LNCaP clone FGC (cell line): ENCODE data around the gene DGKG.

ENCODE experiments used
- DNase-seq: peaks from one replicate; pipeline ENCODE4 v3.0.0-alpha.2; 2011; ENCODE audit warnings: low read depth
- H3K4me3 ChIP-seq: 2 replicates; pipeline ENCODE4 v1.5.1; 2011; ENCODE audit warnings: mild to moderate bottlenecking, low read depth, low read length, control low read depth
- CTCF ChIP-seq: IDR thresholded peaks from 2 replicates; pipeline ENCODE4 v1.5.1; 2012; ENCODE audit warnings: mild to moderate bottlenecking; ENCODE audit not compliant: control insufficient read depth, insufficient read depth; ENCODE audit errors: extremely low read depth

Gene DGKG

GRCh38 chr3:186192823-186193222 is 169.2 kb downstream of the DGKG start:
- DNase-seq, result no peak
- no peak for TF ChIP-seq CTCF
- no peak overlapping the region for H3K4me3 ChIP-seq

GRCh38 chr3:186189492-186189891 is 172.5 kb downstream of the DGKG start:
- no peak overlapping the region for H3K4me3 ChIP-seq
- DNase-seq, result no peak
- no peak for TF ChIP-seq CTCF

- TF ChIP-seq CTCF, result no peak
- DNase-seq, result no peak
- no peak overlapping the region for H3K4me3 ChIP-seq
These were observed 174.4 kb downstream of the DGKG start for GRCh38 chr3:186187401-186188275.

- TF ChIP-seq CTCF, result no peak
- no peak overlapping the region for H3K4me3 ChIP-seq
- DNase-seq, result no peak
These were observed 176.7 kb downstream of the DGKG start for GRCh38 chr3:186185194-186185787.

- TF ChIP-seq CTCF, result no peak
- no peak for DNase-seq
- no peak overlapping the region for H3K4me3 ChIP-seq
These were observed 178.0 kb downstream of the DGKG start for GRCh38 chr3:186184021-186184420.

- no peak for DNase-seq
- no peak for TF ChIP-seq CTCF
These were observed 179.2 kb downstream of the DGKG start for GRCh38 chr3:186182850-186183249.

GRCh38 chr3:186181901-186182300 is 180.1 kb downstream of the DGKG start:
- no peak overlapping the region for H3K4me3 ChIP-seq
- no peak for TF ChIP-seq CTCF
- no peak for DNase-seq

More at GRCh38 chr3:186182850-186183249, 179.2 kb downstream of the DGKG start:
- H3K4me3 ChIP-seq, result no peak overlapping the region
